Measurements from ENCODE around the gene NEDD9. TPM values are rescaled to one million over a fixed set of nuclear protein-coding genes. Genes with fewer than 3 reads are reported as not detected.

The NEDD9 gene
- total and polyA plus RNA-seq, 2 experiments from 2014 or later = 4.4 to 13.0 TPM

- TF ChIP-seq ZNF462 (CRISPR knock-in tag; IDR thresholded peaks at IDR 0.05) = no peak
- TF ChIP-seq EZH2 (IDR thresholded peaks at IDR 0.05; ENCODE audit: low read depth, unreplicated experiment) = no peak
- TF ChIP-seq POLR2AphosphoS5 (IDR thresholded peaks at IDR 0.05; ENCODE audit: low read depth) = no peak
Measured at GRCh38 chr6:11272491-11273192, 40.2 kb upstream of the NEDD9 start (continued).

GRCh38 chr6:11271228-11272020, 39.0 kb upstream of the NEDD9 start:
- Mint-ChIP-seq H3K9me3 (no peaks in the 10 kb centered on the region), H3K27ac (no peak overlapping the region), H3K27me3 (ENCODE audit: insufficient read depth, low read depth, poor library complexity) (peaks cover 9% of the 10 kb centered on the region), H3K4me3 (no peak overlapping the region), H3K4me1 (peaks cover 12% of the 10 kb centered on the region), H3K36me3 (ENCODE audit: low read depth) (no peaks in the 10 kb centered on the region)
- H3K79me2 ChIP-seq (replicated peaks; ENCODE audit: insufficient read depth) = no peaks in the 10 kb centered on the region
- 0 out of 2 replicates have a peak overlapping the region, but pooled peaks have one; percentile 23 for H2AFZ ChIP-seq
- no peak overlapping the region for H3K4me3 ChIP-seq
- H3K4me1 ChIP-seq (ENCODE audit: insufficient read depth) = no peaks in the 10 kb centered on the region; the same call in 1 of the 2 replicates
- DNase-seq (ENCODE audit: low spot score) = no peak
- no peaks in the 10 kb centered on the region for H3K36me3 ChIP-seq (ENCODE audit: insufficient read depth)
- no peaks in the 10 kb centered on the region for H3F3A ChIP-seq (replicated peaks; ENCODE audit: low read depth)
- no peaks in the 10 kb centered on the region for H3K9me2 ChIP-seq (ENCODE audit: insufficient read depth)
- ATAC-seq = no peak
- no peaks in the 10 kb centered on the region; the same call in 1 of the 2 replicates for H4K20me1 ChIP-seq (replicated peaks; ENCODE audit: insufficient read depth)
- no peak overlapping the region for H3K4me2 ChIP-seq
- H3K27ac ChIP-seq (ENCODE audit: low read depth) = no peak overlapping the region
- H3K27me3 ChIP-seq (ENCODE audit: insufficient read depth) = no peaks in the 10 kb centered on the region
- TF ChIP-seq CREB1 (CRISPR knock-in tag; IDR thresholded peaks at IDR 0.05; ENCODE audit: low read depth) (no peak), EZH2phosphoT487 (IDR thresholded peaks at IDR 0.05; ENCODE audit: unreplicated experiment) (no peak), NANOG (IDR thresholded peaks at IDR 0.05; ENCODE audit: borderline replicate concordance) (no peak), CTCF (conservative IDR thresholded peaks at IDR 0.05; ENCODE audit: low read depth in 2 of 2) (no peak), ZNF114 (CRISPR knock-in tag; IDR thresholded peaks at IDR 0.05) (no peak)

All from GM23338 (cell line).